ENCODE results near the gene NAA60.

The NAA60 gene

DNA sequence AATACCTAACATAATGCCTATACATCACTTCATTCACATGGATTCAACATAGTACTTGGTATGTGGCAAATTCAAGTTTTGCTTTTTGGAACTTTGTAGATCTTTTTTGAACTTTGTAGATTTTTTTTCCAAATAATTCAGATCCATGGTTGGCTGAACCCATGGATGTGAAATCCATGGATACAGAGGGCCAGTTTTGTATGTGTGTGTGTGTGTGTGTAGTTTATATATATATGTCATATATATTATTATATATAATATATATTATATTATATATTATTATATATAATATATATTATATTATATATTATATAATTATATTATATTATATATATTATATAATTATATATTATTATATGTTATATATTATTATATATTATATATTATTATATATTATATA is 85.7 kb downstream of the NAA60 start:
- CTCF ChIA-PET = interaction anchor here (2.2 kb wide), 1 partner anchor 12 kb away, joined by 6 read pairs; no protein-coding TSS in a partner anchor
- POLR2A ChIA-PET = interaction anchor here (0.6 kb wide), 1 partner anchor 340 kb away, joined by 3 read pairs; no protein-coding TSS in a partner anchor
- Histone ChIP-seq H3K4me3 (ENCODE audit: low read depth, low read length) (no peak overlapping the region), H3K4me1 (ENCODE audit: control insufficient read depth, insufficient read depth, low read length) (no peaks in the 10 kb centered on the region), H3K27ac (ENCODE audit: extremely low read depth, low read depth, low read length) (no peak overlapping the region), H3K9me3 (ENCODE audit: control insufficient read depth, insufficient read depth, low read depth, low read length) (no peaks in the 10 kb centered on the region), H3K36me3 (ENCODE audit: control insufficient read depth in 2 of 2, insufficient read depth in 1 of 2, low read length in 2 of 2) (peaks cover 4 to 78% of the 10 kb centered on the region in 2 experiments; a peak in 2 of 3 replicates)
- TF ChIP-seq, protein P1, sequence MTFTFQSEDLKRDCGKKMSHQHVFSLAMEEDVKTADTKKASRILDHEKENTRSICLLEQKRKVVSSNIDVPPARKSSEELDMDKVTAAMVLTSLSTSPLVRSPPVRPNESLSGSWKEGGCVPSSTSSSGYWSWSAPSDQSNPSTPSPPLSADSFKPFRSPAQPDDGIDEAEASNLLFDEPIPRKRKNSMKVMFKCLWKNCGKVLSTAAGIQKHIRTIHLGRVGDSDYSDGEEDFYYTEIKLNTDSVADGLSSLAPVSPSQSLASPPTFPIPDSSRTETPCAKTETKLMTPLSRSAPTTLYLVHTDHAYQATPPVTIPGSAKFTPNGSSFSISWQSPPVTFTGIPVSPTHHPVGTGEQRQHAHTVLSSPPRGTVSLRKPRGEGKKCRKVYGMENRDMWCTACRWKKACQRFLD (tag by site-specific recombination; IDR thresholded peaks at IDR 0.05) = no peak
- TF ChIP-seq ZBTB48 (tag by site-specific recombination; IDR thresholded peaks at IDR 0.05) = no peak
- no peak for TF ChIP-seq ZNF157 (tag by site-specific recombination; IDR thresholded peaks at IDR 0.05)

DNA sequence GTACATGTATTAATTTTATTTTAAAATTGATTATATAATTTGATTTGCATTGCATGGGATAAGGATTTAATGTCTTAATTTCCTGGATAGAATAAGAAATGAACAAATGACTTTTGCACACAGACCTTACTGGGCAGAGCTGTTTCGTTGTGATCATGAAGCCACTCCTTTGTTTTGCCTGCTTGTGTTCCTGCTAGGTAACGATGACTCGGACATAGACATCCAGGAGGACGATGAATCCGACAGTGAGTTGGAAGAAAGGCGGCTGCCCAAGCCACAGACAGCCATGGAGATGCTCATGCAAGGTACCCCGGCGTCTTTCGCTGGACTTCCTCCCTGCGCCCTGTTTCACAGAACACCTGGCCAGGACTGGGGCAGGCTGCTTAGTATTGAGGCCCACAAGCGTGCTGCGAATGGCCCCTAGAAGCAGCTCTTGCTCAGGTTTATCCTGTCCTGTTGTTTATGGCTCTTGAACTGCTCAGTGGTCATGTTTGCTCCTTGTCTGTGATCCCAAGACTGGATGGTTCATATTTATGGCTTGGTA is 87.0 kb downstream of the NAA60 start:
- no peaks in the 10 kb centered on the region for H3K9me3 ChIP-seq (ENCODE audit: control insufficient read depth, insufficient read depth, low read depth, low read length)
- H3K4me3 ChIP-seq (ENCODE audit: low read depth, low read length) = no peak overlapping the region
- H3K27ac ChIP-seq (ENCODE audit: extremely low read depth, low read depth, low read length) = no peak overlapping the region
- ChIA-PET CTCF (no interaction called here), POLR2A (no interaction called here)
- peaks cover 4 to 81% of the 10 kb centered on the region in 2 experiments; a peak in 2 of 3 replicates for H3K36me3 ChIP-seq (ENCODE audit: control insufficient read depth in 2 of 2, insufficient read depth in 1 of 2, low read length in 2 of 2)
- H3K4me1 ChIP-seq (ENCODE audit: control insufficient read depth, insufficient read depth, low read length) = no peaks in the 10 kb centered on the region
- no peak for TF ChIP-seq ZNF146 (tag by site-specific recombination; IDR thresholded peaks at IDR 0.05)
- TF ChIP-seq, protein P2, sequence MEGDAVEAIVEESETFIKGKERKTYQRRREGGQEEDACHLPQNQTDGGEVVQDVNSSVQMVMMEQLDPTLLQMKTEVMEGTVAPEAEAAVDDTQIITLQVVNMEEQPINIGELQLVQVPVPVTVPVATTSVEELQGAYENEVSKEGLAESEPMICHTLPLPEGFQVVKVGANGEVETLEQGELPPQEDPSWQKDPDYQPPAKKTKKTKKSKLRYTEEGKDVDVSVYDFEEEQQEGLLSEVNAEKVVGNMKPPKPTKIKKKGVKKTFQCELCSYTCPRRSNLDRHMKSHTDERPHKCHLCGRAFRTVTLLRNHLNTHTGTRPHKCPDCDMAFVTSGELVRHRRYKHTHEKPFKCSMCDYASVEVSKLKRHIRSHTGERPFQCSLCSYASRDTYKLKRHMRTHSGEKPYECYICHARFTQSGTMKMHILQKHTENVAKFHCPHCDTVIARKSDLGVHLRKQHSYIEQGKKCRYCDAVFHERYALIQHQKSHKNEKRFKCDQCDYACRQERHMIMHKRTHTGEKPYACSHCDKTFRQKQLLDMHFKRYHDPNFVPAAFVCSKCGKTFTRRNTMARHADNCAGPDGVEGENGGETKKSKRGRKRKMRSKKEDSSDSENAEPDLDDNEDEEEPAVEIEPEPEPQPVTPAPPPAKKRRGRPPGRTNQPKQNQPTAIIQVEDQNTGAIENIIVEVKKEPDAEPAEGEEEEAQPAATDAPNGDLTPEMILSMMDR (tag by site-specific recombination; IDR thresholded peaks at IDR 0.05) = no peak

DNA sequence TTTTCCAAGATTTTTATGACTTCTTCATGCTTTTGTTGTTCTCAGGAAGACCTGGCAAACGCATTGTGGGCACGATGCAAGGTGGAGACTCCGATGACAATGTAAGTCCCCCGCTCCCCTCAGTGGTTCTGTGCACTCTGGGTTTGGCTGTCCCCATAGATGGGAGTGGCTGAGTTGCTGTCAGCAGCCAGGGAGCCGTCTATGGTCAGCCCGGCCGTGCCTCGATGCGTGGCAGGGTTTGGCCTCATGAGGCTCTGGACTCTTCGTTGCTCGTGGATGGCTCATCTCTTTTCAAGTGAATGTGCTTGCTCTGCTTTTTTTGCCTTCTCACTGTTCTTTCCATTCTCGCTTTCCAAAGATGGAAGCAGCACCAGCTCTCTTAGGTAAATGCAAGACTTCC is 89.3 kb downstream of the NAA60 start:
- peaks cover 4 to 79% of the 10 kb centered on the region in 2 experiments; a peak in 2 of 3 replicates for H3K36me3 ChIP-seq (ENCODE audit: control insufficient read depth in 2 of 2, insufficient read depth in 1 of 2, low read length in 2 of 2)
- CTCF ChIA-PET = no interaction called here
- TF ChIP-seq YY2 (tag by site-specific recombination; IDR thresholded peaks at IDR 0.05) (no peak), ZNF350 (tag by site-specific recombination; IDR thresholded peaks at IDR 0.05) (no peak), ZNF266 (tag by site-specific recombination; IDR thresholded peaks at IDR 0.05; ENCODE audit: low read depth) (no peak), ZNF155 (tag by site-specific recombination; IDR thresholded peaks at IDR 0.05) (no peak)
- TF ChIP-seq, protein P3, sequence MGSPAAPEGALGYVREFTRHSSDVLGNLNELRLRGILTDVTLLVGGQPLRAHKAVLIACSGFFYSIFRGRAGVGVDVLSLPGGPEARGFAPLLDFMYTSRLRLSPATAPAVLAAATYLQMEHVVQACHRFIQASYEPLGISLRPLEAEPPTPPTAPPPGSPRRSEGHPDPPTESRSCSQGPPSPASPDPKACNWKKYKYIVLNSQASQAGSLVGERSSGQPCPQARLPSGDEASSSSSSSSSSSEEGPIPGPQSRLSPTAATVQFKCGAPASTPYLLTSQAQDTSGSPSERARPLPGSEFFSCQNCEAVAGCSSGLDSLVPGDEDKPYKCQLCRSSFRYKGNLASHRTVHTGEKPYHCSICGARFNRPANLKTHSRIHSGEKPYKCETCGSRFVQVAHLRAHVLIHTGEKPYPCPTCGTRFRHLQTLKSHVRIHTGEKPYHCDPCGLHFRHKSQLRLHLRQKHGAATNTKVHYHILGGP (tag by site-specific recombination; IDR thresholded peaks at IDR 0.05) = no peak
- TF ChIP-seq, protein P4, sequence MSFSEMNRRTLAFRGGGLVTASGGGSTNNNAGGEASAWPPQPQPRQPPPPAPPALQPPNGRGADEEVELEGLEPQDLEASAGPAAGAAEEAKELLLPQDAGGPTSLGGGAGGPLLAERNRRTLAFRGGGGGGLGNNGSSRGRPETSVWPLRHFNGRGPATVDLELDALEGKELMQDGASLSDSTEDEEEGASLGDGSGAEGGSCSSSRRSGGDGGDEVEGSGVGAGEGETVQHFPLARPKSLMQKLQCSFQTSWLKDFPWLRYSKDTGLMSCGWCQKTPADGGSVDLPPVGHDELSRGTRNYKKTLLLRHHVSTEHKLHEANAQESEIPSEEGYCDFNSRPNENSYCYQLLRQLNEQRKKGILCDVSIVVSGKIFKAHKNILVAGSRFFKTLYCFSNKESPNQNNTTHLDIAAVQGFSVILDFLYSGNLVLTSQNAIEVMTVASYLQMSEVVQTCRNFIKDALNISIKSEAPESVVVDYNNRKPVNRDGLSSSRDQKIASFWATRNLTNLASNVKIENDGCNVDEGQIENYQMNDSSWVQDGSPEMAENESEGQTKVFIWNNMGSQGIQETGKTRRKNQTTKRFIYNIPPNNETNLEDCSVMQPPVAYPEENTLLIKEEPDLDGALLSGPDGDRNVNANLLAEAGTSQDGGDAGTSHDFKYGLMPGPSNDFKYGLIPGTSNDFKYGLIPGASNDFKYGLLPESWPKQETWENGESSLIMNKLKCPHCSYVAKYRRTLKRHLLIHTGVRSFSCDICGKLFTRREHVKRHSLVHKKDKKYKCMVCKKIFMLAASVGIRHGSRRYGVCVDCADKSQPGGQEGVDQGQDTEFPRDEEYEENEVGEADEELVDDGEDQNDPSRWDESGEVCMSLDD (tag by site-specific recombination; IDR thresholded peaks at IDR 0.05) = no peak
- TF ChIP-seq, protein P5, sequence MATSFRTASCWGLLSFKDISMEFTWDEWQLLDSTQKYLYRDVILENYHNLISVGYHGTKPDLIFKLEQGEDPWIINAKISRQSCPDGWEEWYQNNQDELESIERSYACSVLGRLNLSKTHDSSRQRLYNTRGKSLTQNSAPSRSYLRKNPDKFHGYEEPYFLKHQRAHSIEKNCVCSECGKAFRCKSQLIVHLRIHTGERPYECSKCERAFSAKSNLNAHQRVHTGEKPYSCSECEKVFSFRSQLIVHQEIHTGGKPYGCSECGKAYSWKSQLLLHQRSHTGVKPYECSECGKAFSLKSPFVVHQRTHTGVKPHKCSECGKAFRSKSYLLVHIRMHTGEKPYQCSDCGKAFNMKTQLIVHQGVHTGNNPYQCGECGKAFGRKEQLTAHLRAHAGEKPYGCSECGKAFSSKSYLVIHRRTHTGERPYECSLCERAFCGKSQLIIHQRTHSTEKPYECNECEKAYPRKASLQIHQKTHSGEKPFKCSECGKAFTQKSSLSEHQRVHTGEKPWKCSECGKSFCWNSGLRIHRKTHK (tag by site-specific recombination; IDR thresholded peaks at IDR 0.05) = no peak

More for the DNA sequence above, 89.3 kb downstream of the NAA60 start:
- Histone ChIP-seq H3K4me1 (ENCODE audit: control insufficient read depth, insufficient read depth, low read length) (no peaks in the 10 kb centered on the region), H3K4me3 (ENCODE audit: low read depth, low read length) (no peak overlapping the region), H3K27ac (ENCODE audit: extremely low read depth, low read depth, low read length) (no peak overlapping the region), H3K9me3 (ENCODE audit: control insufficient read depth, insufficient read depth, low read depth, low read length) (no peaks in the 10 kb centered on the region)
- POLR2A ChIA-PET = no interaction called here

All from HEK293 (cell line).